Fibroblast of gingiva (primary cell): ENCODE data around the gene MDM1.

Experiments
- DNase-seq: peaks from one replicate; pipeline ENCODE4 v3.0.0-alpha.2; 2011; ENCODE audit warnings: low read depth

Gene MDM1

DNA sequence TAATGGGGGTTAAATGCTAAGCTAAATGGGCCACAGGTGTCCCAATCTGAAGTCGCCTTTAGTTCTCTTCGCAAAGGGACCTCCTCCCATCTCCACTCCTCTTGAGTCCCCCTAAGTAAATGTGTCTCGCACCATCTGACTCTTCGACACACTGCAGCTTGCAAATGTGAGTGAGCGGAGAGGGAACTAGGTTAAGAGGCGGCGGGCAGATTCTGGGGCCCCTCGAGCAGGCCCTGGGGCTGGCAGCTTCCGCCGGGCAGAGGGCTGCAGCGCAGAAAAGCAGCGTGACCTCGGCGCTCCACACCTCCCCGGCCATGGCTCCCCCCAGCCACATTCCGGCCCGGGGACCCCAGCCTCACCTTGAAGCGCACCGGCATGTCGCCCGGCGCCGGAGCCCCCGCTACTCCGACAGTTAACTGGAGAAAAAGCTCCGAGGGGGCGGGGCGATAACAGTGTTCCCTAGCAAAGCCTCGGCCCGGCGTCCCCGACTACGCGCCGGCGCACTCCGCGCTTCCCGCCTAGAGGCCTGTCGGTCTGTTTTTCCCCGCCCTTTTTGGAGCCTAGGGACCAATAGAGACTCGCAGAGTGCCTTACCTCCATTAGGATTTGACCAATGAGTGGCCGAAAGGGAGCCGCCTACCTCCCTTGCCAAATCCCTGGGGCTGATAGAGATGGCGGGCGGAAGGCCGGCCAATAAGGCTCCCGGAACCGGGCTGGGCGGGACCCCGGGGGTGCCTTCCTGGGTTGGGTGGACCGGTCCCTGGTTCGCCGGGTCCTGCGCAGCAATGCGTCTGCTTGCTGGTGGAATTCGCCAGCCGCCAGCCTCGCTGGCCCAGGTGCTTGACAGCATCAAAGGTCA is at the start of gene MDM1:
MDM1 (minus strand) TSS at position 494 of the 859 bp plus-strand sequence; CDS start at position 377, 117 bp downstream.
- DNase-seq, result peak; percentile 97

GRCh38 chr12:68381476-68382219 is 49.5 kb upstream of the MDM1 start:
- no peak for DNase-seq

DNA sequence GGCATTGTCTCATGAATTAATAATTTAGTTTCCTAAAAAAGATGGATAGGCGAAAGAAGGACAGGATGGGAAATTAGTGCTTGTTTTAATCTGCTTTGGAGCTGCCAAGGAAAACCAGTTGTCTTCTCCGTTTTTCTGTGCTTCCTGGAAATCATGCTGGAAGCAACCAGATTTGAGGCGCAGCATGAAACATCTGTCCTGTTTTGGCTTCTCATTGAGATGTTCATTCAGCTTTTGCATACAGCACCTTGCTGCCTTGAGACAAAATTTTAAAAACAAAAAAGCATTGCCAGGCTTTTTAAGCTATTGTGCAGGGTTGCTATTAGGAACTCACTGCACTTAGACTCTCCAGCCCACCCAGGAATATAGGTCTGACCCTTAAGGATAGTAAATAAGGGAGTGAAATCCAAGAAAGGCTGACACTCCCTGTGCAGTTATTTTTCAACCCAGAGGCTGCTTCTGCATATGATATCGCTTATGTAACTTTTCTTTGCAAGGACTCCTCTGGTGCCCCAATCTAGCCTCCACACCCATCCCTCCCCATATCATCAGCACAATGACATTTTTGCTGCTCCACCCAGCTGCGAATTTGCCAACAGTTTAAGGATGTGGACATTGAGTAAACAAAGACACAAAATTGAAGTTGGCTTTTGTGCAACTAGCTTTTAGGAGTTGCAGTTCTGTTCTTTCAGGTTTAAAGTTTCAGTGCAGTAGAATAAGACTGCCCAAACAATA is 46.9 kb upstream of the MDM1 start:
- DNase-seq, result peak; percentile 70

GRCh38 chr12:68377881-68378280 is 45.7 kb upstream of the MDM1 start:
- DNase-seq, result no peak

DNA sequence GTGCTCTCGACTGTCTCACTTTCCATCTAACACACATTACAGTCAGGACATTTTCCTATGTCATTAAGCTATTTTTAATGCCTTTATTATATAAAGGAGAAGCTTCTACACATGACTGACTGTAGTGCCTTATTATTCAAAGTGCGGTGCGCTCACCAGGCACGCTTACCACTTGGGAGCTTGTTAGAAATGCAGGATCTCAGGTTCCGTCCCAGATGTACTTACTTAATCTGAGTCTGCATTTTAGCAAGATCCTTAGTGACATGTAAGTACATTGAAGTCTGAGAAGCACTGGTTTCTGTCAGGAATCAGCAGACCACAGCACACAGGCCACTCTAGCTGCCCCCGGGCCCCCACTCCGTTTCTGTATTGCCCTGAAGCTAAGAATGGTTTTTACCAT is 44.7 kb upstream of the MDM1 start:
- DNase-seq, result no peak

DNA sequence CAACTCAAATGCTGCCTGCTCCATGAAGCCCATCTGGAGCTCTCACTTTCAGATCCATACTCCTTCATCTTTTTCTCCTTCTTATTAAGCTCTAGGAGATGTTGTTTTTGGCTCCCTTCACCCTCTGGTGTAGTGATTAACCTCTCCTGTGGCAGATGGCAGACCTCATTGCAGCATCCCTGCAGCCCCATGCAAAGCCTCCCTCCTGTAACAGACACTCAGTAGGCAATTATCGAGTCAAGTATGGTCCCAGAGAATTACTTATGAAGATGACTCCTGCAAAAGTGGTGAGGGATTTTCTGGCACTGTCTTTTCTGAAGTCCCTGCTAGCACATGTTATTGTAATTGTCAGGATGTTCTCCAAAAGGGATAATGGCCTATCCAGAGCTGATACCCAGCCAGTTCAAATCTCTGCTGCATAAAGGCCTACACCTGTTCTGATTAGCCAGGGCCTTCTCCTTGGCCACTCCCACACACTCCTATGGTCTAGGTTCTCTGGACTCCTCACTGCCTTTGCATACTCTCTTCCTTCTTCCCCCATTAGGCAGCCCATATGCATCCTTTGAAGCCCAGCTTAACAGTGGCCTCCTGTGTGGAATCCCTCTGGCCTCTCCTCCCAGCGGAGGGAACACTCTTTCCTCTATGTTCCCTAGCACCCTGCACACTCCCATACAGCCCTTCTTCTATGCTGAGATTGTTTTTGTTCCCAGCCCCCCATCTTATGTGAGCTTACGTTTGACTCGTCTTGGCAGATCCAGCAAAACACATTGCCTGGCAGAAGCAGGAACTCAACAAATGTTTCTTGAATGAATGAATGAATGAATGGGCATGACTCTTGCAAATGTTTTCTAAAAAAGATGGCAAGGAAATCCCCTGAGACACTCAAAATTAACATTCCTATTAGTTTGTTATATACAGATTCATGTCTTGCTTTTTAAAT is 43.9 kb upstream of the MDM1 start:
- peak; percentile 45 for DNase-seq

GRCh38 chr12:68374307-68374982 is 42.3 kb upstream of the MDM1 start:
- no peak for DNase-seq

DNA sequence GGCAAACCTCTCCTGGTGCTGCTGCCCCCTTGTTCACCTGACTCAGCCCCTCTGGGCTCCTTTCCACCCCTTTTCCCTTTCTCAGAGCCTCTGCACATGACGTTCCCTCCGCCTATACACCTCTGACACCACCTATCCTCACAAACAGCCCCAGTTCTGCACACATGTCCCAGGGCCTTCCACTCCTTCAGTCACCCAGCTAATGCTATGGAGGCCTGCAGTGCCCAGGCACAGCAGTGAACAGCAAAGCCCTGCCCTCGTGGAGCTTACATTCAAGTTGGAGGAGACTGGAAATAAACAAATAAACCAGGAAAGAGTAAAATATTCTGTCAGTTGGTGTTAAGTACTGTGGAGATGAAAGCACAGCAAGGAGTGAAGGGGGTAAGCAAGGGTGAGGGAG is 38.5 kb upstream of the MDM1 start:
- DNase-seq, result no peak

DNA sequence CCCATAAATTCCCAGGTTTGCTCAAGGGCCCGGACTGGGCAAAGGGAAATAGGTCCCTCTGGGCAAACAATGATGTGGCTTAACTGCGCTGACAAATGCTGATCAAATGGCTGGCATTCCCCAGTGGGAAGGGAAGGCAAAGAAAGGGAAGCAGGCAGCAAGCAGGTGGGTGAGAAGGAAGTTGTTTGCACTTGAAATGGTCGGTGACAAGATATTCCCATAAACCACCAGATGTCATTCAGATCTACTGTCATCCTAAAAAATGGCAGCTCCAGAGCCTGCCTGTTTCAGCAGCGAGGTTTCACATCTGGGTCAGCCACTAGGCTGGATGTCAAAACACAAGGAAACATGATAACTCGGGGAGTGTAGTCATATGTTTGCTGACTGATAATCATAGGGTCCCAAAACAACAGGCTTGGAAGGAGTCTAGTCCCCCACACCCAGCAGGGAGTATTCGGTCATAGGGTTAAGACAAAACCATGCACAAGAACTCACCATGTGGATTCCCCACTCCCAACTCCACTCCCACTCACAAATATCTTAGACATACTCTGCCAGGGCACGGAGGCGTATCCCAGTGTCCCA is 37.9 kb upstream of the MDM1 start:
- DNase-seq, result no peak

- DNase-seq, result peak; percentile 22
Measured at GRCh38 chr12:68368327-68368726, 36.2 kb upstream of the MDM1 start.

GRCh38 chr12:68367903-68368302 is 35.7 kb upstream of the MDM1 start:
- DNase-seq, result peak; percentile 45

GRCh38 chr12:68367116-68367515 is 35.0 kb upstream of the MDM1 start:
- DNase-seq, result no peak

GRCh38 chr12:68364893-68365725 is 32.9 kb upstream of the MDM1 start:
- DNase-seq, result peak; percentile 97

DNA sequence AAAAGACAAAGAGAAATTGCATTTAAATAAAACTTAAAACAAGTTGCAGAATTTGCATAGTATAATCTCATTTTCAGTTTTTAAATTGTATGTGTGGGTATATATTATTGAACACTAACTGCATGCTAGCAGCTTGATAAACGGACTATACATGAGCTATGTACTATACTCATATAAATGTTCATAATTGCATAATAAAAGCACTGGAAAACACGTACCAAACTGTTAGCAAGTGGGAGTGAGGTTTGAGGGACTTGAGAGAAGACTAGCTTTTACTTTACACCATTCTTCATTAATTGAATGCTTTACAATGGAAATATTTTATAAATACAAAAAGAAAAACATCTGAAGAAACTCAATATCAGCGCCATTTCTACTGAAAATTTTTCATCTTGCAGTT is 32.2 kb upstream of the MDM1 start:
- DNase-seq, result no peak

GRCh38 chr12:68361953-68362352 is 29.8 kb upstream of the MDM1 start:
- no peak for DNase-seq

GRCh38 chr12:68359674-68360073 is 27.5 kb upstream of the MDM1 start:
- peak; percentile 68 for DNase-seq

DNA sequence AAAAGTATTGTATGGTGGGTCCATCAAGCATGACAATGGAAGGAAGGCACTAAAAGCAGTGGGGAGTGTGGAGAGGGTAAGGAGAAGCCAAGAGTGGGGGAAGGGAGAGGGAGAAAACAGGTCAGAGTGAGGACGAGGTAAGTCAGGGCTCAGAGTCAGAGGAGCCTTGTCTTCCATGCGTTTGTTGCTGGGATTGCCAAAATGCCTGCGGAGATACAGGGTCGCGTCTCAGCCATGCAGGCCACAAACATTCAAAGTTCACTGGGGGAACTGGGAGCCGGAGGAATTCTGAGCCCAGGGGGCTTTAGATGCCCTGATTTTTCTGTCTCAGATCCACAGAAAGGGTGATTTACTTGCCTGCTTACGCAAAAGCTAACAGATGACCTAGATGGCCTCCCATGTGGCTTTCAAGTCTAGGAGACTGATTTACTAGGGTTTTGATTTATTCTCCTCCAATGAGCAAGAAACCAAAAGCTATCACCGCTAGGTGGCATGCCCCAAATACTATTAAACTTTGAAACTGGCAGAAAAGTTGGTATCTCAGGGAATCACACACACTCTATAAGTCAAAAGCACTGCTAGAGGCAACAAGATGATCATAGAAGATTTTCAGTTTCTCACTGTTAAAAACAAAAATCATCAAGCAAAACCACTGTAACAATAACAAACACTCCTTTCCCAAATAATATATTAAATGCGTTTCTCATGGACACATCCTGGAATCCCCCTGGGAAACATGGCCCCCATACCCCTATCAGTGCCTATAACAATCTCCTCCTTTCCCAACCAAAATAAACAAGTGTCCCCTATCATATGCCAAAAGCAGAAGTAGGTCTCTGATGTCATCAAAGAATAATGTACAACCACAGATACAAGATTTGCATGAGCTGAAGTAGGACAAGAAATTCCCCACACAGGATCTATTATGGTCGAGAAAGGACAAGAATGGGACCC is 26.6 kb upstream of the MDM1 start:
- DNase-seq, result peak; percentile 76

- DNase-seq, result no peak
Measured at GRCh38 chr12:68356986-68357385, 24.8 kb upstream of the MDM1 start.
